H9 (cell line): Measurements from ENCODE around the gene DGLUCY. TPM values are rescaled to one million over a fixed set of nuclear protein-coding genes. Genes with fewer than 3 reads are reported as not detected.

ENCODE experiments used
- DNase-seq: peaks from one replicate; pipeline ENCODE4 v3.0.0-alpha.2; 2017
- H2AFZ ChIP-seq: one replicate; pipeline ENCODE4 v1.6.1; 2013; ENCODE audit warnings: mild to moderate bottlenecking, low read length, control low read depth, moderate library complexity
- H2AK5ac ChIP-seq: 2 replicates; pipeline ENCODE4 v1.6.1; 2013; ENCODE audit warnings: low read length, control low read depth, mixed read lengths; ENCODE audit not compliant: insufficient read length
- H2BK120ac ChIP-seq: one replicate; pipeline ENCODE4 v1.6.1; 2013; ENCODE audit warnings: low read depth, mild to moderate bottlenecking, low read length, control low read depth, inconsistent platforms; ENCODE audit not compliant: poor library complexity, severe bottlenecking
- H2BK12ac ChIP-seq: 2 replicates; pipeline ENCODE4 v1.6.1; 2013; ENCODE audit warnings: low read length, control low read depth, mixed read lengths, low read depth; ENCODE audit not compliant: insufficient read length
- H2BK15ac ChIP-seq: 2 replicates; pipeline ENCODE4 v1.6.1; 2013; ENCODE audit warnings: low read depth, low read length, control low read depth
- H2BK20ac ChIP-seq: one replicate; pipeline ENCODE4 v1.6.1; 2013; ENCODE audit warnings: low read depth, mild to moderate bottlenecking, low read length, control low read depth, inconsistent platforms; ENCODE audit not compliant: poor library complexity, severe bottlenecking
- H2BK5ac ChIP-seq: 2 replicates; pipeline ENCODE4 v1.6.1; 2013; ENCODE audit warnings: low read length, control low read depth, mixed read lengths; ENCODE audit not compliant: insufficient read length
- H3K14ac ChIP-seq: 2 replicates; pipeline ENCODE4 v1.6.1; 2013; ENCODE audit warnings: low read length, control low read depth; ENCODE audit not compliant: insufficient read depth
- H3K18ac ChIP-seq: 2 replicates; pipeline ENCODE4 v1.6.1; 2013; ENCODE audit warnings: low read depth, mild to moderate bottlenecking, mixed read lengths, low read length, control low read depth; ENCODE audit not compliant: insufficient read length
- H3K23ac ChIP-seq: 2 replicates; pipeline ENCODE4 v1.6.1; 2013; ENCODE audit warnings: low read length, control low read depth, mixed read lengths, low read depth; ENCODE audit not compliant: insufficient read length
- H3K23me2 ChIP-seq: 2 replicates; pipeline ENCODE4 v1.6.1; 2013; ENCODE audit warnings: low read depth, mild to moderate bottlenecking, mixed read lengths, low read length, control low read depth; ENCODE audit not compliant: insufficient read length, poor library complexity, severe bottlenecking
- H3K27ac ChIP-seq: 2 replicates; pipeline ENCODE4 v1.5.1; 2013; ENCODE audit warnings: low read length, control low read depth, mixed read lengths, low read depth; ENCODE audit not compliant: insufficient read length
- H3K27me3 ChIP-seq: 2 replicates; pipeline ENCODE4 v1.6.1; 2013; ENCODE audit warnings: low read length, control low read depth, inconsistent platforms; ENCODE audit not compliant: insufficient read depth
- H3K4ac ChIP-seq: 2 replicates; pipeline ENCODE4 v1.6.1; 2013; ENCODE audit warnings: low read depth, mild to moderate bottlenecking, control low read depth, inconsistent platforms, low read length, moderate library complexity
- H3K4me1 ChIP-seq: 2 replicates; pipeline ENCODE4 v1.6.1; 2013; ENCODE audit warnings: low read length, control low read depth, inconsistent platforms; ENCODE audit not compliant: insufficient read depth
- H3K4me2 ChIP-seq: 2 replicates; pipeline ENCODE4 v1.6.1; 2013; ENCODE audit warnings: low read length, control low read depth, mixed read lengths; ENCODE audit not compliant: insufficient read length, insufficient read depth
- H3K56ac ChIP-seq: 2 replicates; pipeline ENCODE4 v1.6.1; 2013; ENCODE audit warnings: low read depth, mild to moderate bottlenecking, mixed read lengths, low read length, control low read depth; ENCODE audit not compliant: insufficient read length
- H3K79me1 ChIP-seq: 2 replicates; pipeline ENCODE4 v1.6.1; 2013; ENCODE audit warnings: low read depth, mild to moderate bottlenecking, moderate library complexity, low read length, control low read depth, inconsistent platforms; ENCODE audit not compliant: insufficient read depth, poor library complexity, severe bottlenecking
- H3K79me2 ChIP-seq: 2 replicates; pipeline ENCODE4 v1.6.1; 2013; ENCODE audit warnings: low read length, control low read depth, inconsistent platforms; ENCODE audit not compliant: insufficient read depth
- H3K9ac ChIP-seq: 2 replicates; pipeline ENCODE4 v1.6.1; 2013; ENCODE audit warnings: low read length, control low read depth, mixed read lengths; ENCODE audit not compliant: insufficient read length; ENCODE audit errors: extremely low read depth
- H3K9me3 ChIP-seq: one replicate; pipeline ENCODE4 v1.6.1; 2013; ENCODE audit warnings: low read depth, low read length, inconsistent platforms; ENCODE audit not compliant: control insufficient read depth
- H3T11ph ChIP-seq: one replicate; pipeline ENCODE4 v1.6.1; 2013; ENCODE audit warnings: mild to moderate bottlenecking, low read length, control low read depth, inconsistent platforms
- H4K20me1 ChIP-seq: one replicate; pipeline ENCODE4 v1.6.1; 2013; ENCODE audit not compliant: control insufficient read depth, insufficient read length, insufficient read depth
- H4K5ac ChIP-seq: 2 replicates; pipeline ENCODE4 v1.6.1; 2013; ENCODE audit warnings: low read depth, mild to moderate bottlenecking, mixed read lengths, low read length, control low read depth; ENCODE audit not compliant: insufficient read length
- H4K8ac ChIP-seq: replicated peaks from 2 replicates; pipeline ENCODE4 v1.6.1; 2013; ENCODE audit warnings: low read length, control low read depth, mixed read lengths, low read depth; ENCODE audit not compliant: insufficient read length
- H4K91ac ChIP-seq: 2 replicates; pipeline ENCODE4 v1.6.1; 2013; ENCODE audit warnings: low read depth, mild to moderate bottlenecking, moderate library complexity, mixed read lengths, low read length, control low read depth; ENCODE audit not compliant: insufficient read length
- H3K27ac Mint-ChIP-seq, 3 experiments: 2 replicates in 2 of 3; 3 replicates in 1 of 3; pipeline ENCODE4 v1.8.0; 2020 to 2021; ENCODE audit warnings: mixed read lengths in 3 of 3, mild to moderate bottlenecking in 1 of 3, moderate library complexity in 1 of 3
- H3K27me3 Mint-ChIP-seq: 2 replicates; pipeline ENCODE4 v1.8.0; 2021; ENCODE audit warnings: low read depth, mild to moderate bottlenecking, moderate library complexity, mixed read lengths
- H3K36me3 Mint-ChIP-seq, 3 experiments: 2 replicates in 2 of 3; 3 replicates in 1 of 3; pipeline ENCODE4 v1.8.0; 2020 to 2021; ENCODE audit warnings: low read depth in 3 of 3, mixed read lengths in 3 of 3; ENCODE audit not compliant: insufficient read depth in 1 of 3
- H3K4me1 Mint-ChIP-seq, 2 experiments: 2 replicates each; pipeline ENCODE4 v1.8.0; 2020; ENCODE audit warnings: mixed read lengths in 2 of 2
- H3K4me3 Mint-ChIP-seq, 2 experiments: 2 replicates in 1 of 2; 3 replicates in 1 of 2; pipeline ENCODE4 v1.8.0; 2020 to 2021; ENCODE audit warnings: mild to moderate bottlenecking in 2 of 2, mixed read lengths in 2 of 2, moderate library complexity in 1 of 2
- H3K9me3 Mint-ChIP-seq, 2 experiments: 2 replicates in 1 of 2; 3 replicates in 1 of 2; pipeline ENCODE4 v1.8.0; 2020; ENCODE audit warnings: mild to moderate bottlenecking in 2 of 2, mixed read lengths in 2 of 2, moderate library complexity in 1 of 2
- WGBS: extraction: QIAGEN DNeasy Blood & Tissue Kit; methylation state at CpG from one replicate; pipeline ENCODE4 v1.1.7; 2013; ENCODE audit warnings: missing lambda C conversion rate, low lambda C conversion rate, mixed read lengths; ENCODE audit not compliant: insufficient read length; ENCODE audit errors: extremely low coverage; 5-methylcytosine and 5-hydroxymethylcytosine counted together
- total RNA-seq: library from RNA; stranded (reverse); gene quantifications from 2 replicates; pipeline ENCODE4 v1.2.1, GENCODE V29; 2021
- TF ChIP-seq, protein P1 (sequence below): fragments of 200-600 bp; sonication (generic); conservative IDR thresholded peaks from 3 replicates; pipeline ENCODE4 v1.8.0; 2021; ENCODE audit warnings: antibody characterized with exemption, mild to moderate bottlenecking

Gene DGLUCY
- total RNA-seq, 1 experiment from 2014 or later, result 29.6 TPM

DNA sequence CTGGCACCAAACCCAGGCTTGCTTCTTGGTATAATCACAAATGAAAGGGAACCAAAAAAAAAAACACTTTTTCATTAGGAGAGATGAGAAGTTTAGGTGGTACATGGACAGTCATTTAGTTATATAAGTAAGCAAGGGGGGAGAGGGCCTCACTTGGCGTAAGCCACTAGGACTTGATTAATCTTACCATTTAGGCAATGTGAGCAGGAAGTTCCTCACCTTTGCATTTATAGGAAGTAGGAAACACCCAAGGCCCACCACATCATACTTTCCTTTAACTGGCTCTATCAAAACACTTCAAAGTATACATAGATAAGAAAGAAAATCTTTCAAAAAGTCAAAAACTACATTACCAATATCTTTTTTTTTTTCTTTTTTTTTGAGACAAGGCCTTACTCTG is 46.7 kb upstream of the DGLUCY start:
- Histone ChIP-seq H2BK12ac (no peak overlapping the region), H3K27ac (no peak overlapping the region), H2BK120ac (no peak overlapping the region), H4K8ac (no peak overlapping the region), H3T11ph (no peak overlapping the region), H3K9ac (no peak overlapping the region), H3K9me3 (no peaks in the 10 kb centered on the region), H2BK5ac (no peak overlapping the region), H4K20me1 (no peaks in the 10 kb centered on the region), H3K4me2 (no peak overlapping the region), H2BK15ac (no peak overlapping the region), H3K23ac (no peak overlapping the region), H2BK20ac (no peak overlapping the region), H3K56ac (no peak overlapping the region), H3K79me1 (no peaks in the 10 kb centered on the region), H3K4ac (no peak overlapping the region), H2AFZ (no peak overlapping the region), H4K91ac (no peak overlapping the region), H3K4me1 (no peaks in the 10 kb centered on the region), H3K79me2 (no peaks in the 10 kb centered on the region), H3K18ac (no peak overlapping the region), H4K5ac (no peak overlapping the region), H3K14ac (no peak overlapping the region), H2AK5ac (no peak overlapping the region), H3K27me3 (no peaks in the 10 kb centered on the region), H3K23me2 (no peaks in the 10 kb centered on the region)
- Mint-ChIP-seq H3K27me3 (no peaks in the 10 kb centered on the region), H3K36me3 (no peaks in the 10 kb centered on the region), H3K9me3 (peaks cover 0 to 3% of the 10 kb centered on the region in 2 experiments; a peak in 1 of 5 replicates), H3K4me3 (no peak overlapping the region), H3K4me1 (0 out of 4 replicates have a peak, but pooled peaks cover 0 to 2% of the 10 kb centered on the region in 2 experiments), H3K27ac (no peak overlapping the region)
- WGBS, result no CpG with 5 or more reads among the region's 1 CpG
- no peak for DNase-seq
- TF ChIP-seq, protein P1, sequence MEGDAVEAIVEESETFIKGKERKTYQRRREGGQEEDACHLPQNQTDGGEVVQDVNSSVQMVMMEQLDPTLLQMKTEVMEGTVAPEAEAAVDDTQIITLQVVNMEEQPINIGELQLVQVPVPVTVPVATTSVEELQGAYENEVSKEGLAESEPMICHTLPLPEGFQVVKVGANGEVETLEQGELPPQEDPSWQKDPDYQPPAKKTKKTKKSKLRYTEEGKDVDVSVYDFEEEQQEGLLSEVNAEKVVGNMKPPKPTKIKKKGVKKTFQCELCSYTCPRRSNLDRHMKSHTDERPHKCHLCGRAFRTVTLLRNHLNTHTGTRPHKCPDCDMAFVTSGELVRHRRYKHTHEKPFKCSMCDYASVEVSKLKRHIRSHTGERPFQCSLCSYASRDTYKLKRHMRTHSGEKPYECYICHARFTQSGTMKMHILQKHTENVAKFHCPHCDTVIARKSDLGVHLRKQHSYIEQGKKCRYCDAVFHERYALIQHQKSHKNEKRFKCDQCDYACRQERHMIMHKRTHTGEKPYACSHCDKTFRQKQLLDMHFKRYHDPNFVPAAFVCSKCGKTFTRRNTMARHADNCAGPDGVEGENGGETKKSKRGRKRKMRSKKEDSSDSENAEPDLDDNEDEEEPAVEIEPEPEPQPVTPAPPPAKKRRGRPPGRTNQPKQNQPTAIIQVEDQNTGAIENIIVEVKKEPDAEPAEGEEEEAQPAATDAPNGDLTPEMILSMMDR, result no peak
